Cortex of kidney (tissue), 1 donor: ENCODE data around the gene CMTR1.
"Not testable (repeated sequence)": the region's sequence is repeated elsewhere in the genome, so short reads cannot be mapped to it uniquely, and the experiment has no call there.

Experiments
- DNase-seq: peaks from one replicate; lab custom pipeline; 2025; lab: John Stamatoyannopoulos, UW

The CMTR1 gene

DNA sequence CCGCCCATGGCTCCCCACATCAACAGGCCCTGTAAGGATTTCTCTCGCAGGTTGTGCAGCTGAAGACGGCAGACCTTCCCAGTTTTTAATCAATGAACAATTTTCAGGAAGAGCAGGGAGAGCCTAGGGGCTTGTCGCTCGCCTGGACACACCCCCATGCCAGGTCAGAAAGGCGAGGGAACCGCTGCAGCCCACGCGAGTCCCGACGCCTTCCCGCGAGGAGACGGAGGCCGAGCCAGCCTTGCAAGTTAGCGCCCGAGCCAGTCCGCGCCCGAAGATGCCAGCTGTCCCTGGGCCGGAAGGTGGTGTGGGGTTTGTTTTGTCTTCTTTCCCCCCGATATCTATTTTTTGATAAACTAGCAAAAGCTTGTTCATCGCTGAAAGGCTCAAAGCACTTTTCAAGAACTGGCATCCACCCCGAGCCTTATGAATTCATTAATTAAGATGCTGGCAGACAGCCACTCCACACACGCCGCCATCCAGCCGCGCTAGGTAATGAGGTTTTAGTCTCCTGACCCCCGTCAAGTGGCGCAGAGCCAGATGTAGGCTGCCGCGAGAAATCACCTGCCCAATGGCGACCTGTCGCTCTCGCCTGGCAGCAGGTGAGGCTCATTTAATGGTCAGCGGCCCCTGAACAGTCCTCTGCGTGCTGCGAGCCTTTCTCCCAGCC lies 60.1 kb downstream of the CMTR1 start:
- no peak for DNase-seq

DNA sequence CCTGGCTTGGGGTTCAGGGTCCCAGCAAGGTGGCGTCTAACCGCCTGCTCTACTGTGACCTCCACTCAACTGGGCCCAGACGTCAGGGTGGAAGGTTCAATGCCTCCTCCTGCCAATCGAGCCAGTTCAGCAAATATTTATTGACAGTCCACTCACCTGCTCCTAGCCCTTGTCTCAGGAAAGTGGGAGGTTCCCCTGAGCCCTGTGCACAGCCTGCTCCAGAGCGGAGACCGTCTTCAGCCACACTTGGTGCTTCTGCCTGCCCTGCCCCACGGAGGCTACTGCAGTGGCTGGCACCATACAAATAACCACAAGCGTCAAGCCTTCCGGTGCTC lies 60.6 kb downstream of the CMTR1 start:
- no peak for DNase-seq

- DNase-seq, result no peak
These were observed 62.4 kb downstream of the CMTR1 start for GRCh38 chr6:37495244-37495934.

- DNase-seq, result no peak
These were observed 64.2 kb downstream of the CMTR1 start for GRCh38 chr6:37496951-37497885.

DNA sequence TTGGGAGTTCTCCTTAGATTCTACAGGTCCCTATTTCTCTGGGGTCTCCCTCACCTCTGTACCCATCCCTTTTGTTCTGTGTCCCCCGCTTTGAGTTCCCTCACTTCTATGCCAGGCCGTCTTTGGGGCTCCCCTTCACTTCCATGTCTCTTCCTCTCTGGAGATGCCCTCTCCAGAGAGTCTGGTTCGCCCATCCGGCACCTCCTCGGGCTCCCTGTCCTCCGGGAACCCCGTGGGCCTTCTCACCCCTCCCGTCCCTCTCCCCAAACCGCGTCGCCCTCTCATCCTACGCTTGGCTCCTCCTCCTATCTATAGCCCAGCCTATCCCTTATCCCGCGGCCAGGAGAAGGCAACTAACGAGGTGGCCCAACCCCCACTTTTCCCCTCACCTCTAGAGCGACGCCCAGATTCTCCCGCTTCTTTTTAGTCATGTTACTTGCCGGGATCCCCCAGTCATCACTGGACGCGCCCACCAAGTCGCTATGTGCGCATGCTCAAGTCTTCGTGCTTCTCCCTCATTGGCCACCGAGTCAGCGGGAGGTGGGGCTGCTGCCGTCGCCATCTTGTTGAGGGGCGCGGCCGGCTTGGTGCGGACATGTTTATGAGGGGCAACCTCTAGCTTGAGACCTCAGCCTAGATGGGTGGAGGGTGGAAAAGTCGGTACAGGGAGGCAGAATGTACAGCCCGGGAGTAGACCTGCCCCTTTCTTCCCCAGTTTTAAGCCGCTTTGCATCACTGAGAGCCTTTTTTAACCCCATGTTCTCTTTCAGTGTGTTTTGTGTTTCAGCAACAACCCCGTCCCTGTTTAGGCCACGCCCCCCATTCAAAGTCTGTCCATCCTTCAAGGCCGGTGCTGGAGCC lies 66.6 kb downstream of the CMTR1 start, which contains the start of gene CCDC167:
Gene CCDC167, minus strand, starts transcription at position 461 of the 861 bp plus-strand sequence. Its CDS starts 30 bp downstream, at position 431.
- no peak for DNase-seq

- DNase-seq, result no peak
These were observed 67.2 kb downstream of the CMTR1 start for GRCh38 chr6:37500294-37500608.

DNA sequence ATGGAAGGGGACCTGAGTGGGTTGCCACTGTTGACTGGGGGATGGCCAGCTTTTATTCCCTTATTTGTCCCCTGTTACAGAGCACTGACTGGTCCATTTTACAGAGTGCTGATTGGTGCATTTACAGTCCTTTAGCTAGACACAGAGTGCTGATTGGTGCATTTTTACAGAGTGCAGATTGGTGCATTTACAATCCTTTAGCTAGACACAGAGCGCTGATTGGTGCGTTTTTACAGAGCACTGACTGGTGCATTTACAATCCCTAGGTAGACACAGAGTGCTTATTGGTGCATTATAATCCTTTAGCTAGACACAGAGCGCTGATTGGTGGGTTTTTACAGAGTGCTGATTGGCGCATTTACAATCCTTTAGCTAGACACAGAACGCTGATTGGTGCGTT lies 67.9 kb downstream of the CMTR1 start:
- not testable (repeated sequence) for DNase-seq

GRCh38 chr6:37501632-37502491 lies 68.8 kb downstream of the CMTR1 start:
- no peak for DNase-seq

GRCh38 chr6:37502703-37503291 lies 69.8 kb downstream of the CMTR1 start:
- DNase-seq, result no peak

DNA sequence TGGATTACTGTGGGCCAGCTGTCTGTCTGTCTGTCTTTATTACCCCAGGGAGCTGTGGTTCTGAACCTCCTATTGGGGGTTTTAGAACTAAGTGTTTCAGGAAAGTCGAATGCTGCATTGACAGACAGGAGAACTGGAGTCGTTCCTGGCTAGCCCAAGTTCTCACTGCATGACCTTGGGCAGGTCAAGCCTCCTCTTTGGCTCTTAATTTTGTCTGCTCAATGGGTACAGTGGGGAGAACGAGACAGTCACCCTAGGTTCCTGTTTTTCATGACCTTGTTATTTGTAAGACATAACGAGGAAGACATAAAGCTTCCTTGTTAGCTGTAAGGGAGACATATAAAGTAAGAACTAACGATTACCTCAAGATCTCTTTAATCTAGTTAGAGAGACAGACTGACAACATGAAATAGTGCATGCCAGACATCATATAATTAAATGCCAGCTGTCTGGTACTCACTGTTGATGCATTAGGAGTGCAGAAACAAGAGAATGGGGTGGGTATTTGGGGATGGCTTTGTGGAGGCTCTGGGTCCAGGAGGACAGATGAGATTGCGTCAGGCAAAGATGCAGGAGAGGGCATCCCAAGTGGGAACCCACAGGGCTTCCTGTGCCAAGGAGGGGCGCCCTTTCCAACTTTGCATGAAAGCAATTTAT lies 70.4 kb downstream of the CMTR1 start:
- no peak for DNase-seq

DNA sequence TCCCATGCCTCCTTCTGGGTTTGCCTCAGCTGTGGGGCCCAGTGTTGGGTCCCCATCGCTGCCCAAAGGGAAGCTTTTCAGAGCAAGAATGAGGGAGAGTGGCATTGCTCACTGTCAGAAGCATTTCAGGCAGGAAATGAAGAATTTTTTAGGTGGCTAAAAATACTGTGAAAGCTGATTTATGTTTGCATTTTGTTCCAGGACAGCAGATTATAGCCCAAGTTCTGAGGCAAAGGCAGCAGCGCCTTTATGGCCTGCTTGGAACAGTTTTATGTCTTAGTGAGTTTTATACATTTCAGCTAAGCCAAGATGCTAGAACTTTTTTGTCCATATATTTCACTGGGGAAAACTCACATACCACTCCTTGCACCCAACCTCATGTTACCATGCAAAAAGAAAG lies 71.0 kb downstream of the CMTR1 start:
- DNase-seq, result no peak

- DNase-seq, result no peak
These were observed 73.5 kb downstream of the CMTR1 start for GRCh38 chr6:37506479-37506878.

- DNase-seq, result no peak
These were observed 74.1 kb downstream of the CMTR1 start for GRCh38 chr6:37507077-37507476.

GRCh38 chr6:37507690-37508421 lies 74.8 kb downstream of the CMTR1 start:
- no peak for DNase-seq

DNA sequence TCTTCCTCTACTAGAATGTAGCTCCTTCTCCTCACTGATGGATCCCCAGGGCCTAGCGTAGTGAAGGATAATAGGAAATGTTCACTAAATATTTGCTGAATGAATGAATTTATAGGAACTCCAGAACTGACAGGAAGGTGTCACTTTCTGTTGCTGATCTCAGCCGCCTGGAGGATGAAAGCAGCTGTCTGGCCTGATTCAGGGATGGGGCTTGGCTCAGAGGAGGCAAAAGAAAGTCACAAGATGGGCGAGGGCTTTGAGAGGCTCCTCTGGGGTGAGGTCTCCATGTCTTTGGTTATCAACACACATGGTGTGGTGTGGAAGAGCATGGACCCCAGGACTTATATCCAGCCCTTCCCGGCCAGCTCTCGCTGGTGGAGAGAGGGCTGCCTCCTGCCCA lies 78.2 kb downstream of the CMTR1 start:
- no peak for DNase-seq

GRCh38 chr6:37511910-37512399 lies 78.9 kb downstream of the CMTR1 start:
- no peak for DNase-seq

GRCh38 chr6:37512400-37513011 lies 79.5 kb downstream of the CMTR1 start:
- DNase-seq, result no peak

DNA sequence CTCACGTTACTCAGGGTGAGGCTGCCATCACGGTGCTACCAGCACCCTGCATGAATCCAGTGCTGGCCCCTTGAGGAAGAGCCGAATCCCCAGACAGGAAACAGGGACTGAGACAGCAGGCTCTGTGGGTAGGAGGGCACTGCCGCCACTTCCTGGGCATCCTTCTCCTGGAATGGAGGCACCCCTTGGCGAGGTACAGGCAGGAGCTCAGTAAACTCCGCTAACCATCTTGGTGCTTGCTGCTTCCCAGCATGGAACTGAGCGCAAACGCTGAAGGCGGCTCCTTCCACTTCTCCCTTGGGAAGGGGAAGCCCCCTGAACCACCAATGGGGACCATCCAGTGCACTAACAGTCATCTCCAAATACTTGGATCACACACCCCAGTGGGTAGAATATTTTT lies 80.1 kb downstream of the CMTR1 start:
- DNase-seq, result no peak

GRCh38 chr6:37513576-37513975 lies 80.6 kb downstream of the CMTR1 start:
- no peak for DNase-seq
